NCI-H2081 treated with DMSO at 0.1 percent for 48 hours (cell line): ENCODE results near the gene TUBB1.

Source experiments
- DNase-seq: peaks from one replicate; lab custom pipeline; 2025; lab: John Stamatoyannopoulos, UW

TUBB1 gene

GRCh38 chr20:58990651-58991445, 28.4 kb upstream of the TUBB1 start:
- DNase-seq: no peak

GRCh38 chr20:58991715-58992114, 27.5 kb upstream of the TUBB1 start:
- no peak for DNase-seq

GRCh38 chr20:58992911-58993310, 26.3 kb upstream of the TUBB1 start:
- no peak for DNase-seq

GRCh38 chr20:58993332-58994248, 25.6 kb upstream of the TUBB1 start:
- no peak for DNase-seq

GRCh38 chr20:58994390-58995159, 24.7 kb upstream of the TUBB1 start:
- DNase-seq: no peak

- DNase-seq: no peak
Observed at GRCh38 chr20:58995461-58996225, 23.6 kb upstream of the TUBB1 start.

GRCh38 chr20:58996226-58996611, 23.0 kb upstream of the TUBB1 start:
- DNase-seq: no peak

GRCh38 chr20:58997141-58997770, 22.0 kb upstream of the TUBB1 start:
- no peak for DNase-seq

- no peak for DNase-seq
Observed at GRCh38 chr20:58998656-58999055, 20.6 kb upstream of the TUBB1 start.

GRCh38 chr20:59000326-59000725, 18.9 kb upstream of the TUBB1 start:
- DNase-seq: no peak

GRCh38 chr20:59001068-59001448, 18.2 kb upstream of the TUBB1 start:
- DNase-seq: no peak

- no peak for DNase-seq
Observed at GRCh38 chr20:59001449-59002171, 17.6 kb upstream of the TUBB1 start.

GRCh38 chr20:59002388-59002787, 16.8 kb upstream of the TUBB1 start:
- no peak for DNase-seq

GRCh38 chr20:59002874-59003399, 16.3 kb upstream of the TUBB1 start:
- no peak for DNase-seq

GRCh38 chr20:59003836-59004492, 15.3 kb upstream of the TUBB1 start:
- no peak for DNase-seq

GRCh38 chr20:59004493-59004762, 14.8 kb upstream of the TUBB1 start:
- DNase-seq: no peak

- no peak for DNase-seq
Observed at GRCh38 chr20:59004763-59005522, 14.3 kb upstream of the TUBB1 start.

GRCh38 chr20:59005523-59006166, 13.6 kb upstream of the TUBB1 start:
- no peak for DNase-seq
